PC-9 (cell line): Measurements from ENCODE around the gene COG5.

ENCODE experiments used
- CTCF ChIP-seq: fragments of 200-600 bp; sonication (generic); conservative IDR thresholded peaks from 2 replicates; pipeline ENCODE4 v1.6.1; 2017; ENCODE audit warnings: mixed run types, antibody characterized with exemption, mild to moderate bottlenecking, moderate library complexity
- EZH2 ChIP-seq: fragments of 200-600 bp; sonication (generic); IDR thresholded peaks from 2 replicates; pipeline ENCODE4 v1.8.0; 2017; ENCODE audit warnings: antibody characterized with exemption, low read depth

GRCh38 chr7:107427462-107427861 is 136.3 kb downstream of the COG5 start:
- TF ChIP-seq CTCF: no peak
- no peak for TF ChIP-seq EZH2
